Loucy (cell line): ENCODE measurements around the gene PIGZ.
"Not testable (repeated sequence)": the region's sequence is repeated elsewhere in the genome, so short reads cannot be mapped to it uniquely, and the experiment has no call there.

Experiments used
- H2AFZ ChIP-seq: fragments of 200-600 bp; sonication (generic); 2 replicates; pipeline ENCODE4 v1.6.0; 2016; ENCODE audit warnings: antibody characterized with exemption, mild to moderate bottlenecking, low read length, moderate library complexity
- H3F3A ChIP-seq: fragments of 200-600 bp; 2 replicates; pipeline ENCODE4 v1.6.0; 2016; ENCODE audit warnings: antibody characterized with exemption, low read depth, mild to moderate bottlenecking
- H3K27me3 ChIP-seq: fragments of 200-600 bp; sonication (generic); 2 replicates; pipeline ENCODE4 v1.6.1; 2014; ENCODE audit warnings: low read length, mild to moderate bottlenecking; ENCODE audit not compliant: insufficient read depth, poor library complexity, severe bottlenecking
- H3K36me3 ChIP-seq: fragments of 200-600 bp; sonication (generic); 2 replicates; pipeline ENCODE4 v1.6.1; 2016; ENCODE audit warnings: low read length; ENCODE audit not compliant: insufficient read depth
- H3K4me1 ChIP-seq: fragments of 200-600 bp; sonication (generic); 2 replicates; pipeline ENCODE4 v1.5.1; 2014; ENCODE audit warnings: low read length, mild to moderate bottlenecking; ENCODE audit not compliant: insufficient read depth, poor library complexity, severe bottlenecking
- H3K4me2 ChIP-seq: fragments of 200-600 bp; sonication (generic); 2 replicates; pipeline ENCODE4 v1.6.0; 2014; ENCODE audit warnings: antibody characterized with exemption, low read length, low read depth, mild to moderate bottlenecking; ENCODE audit not compliant: poor library complexity, severe bottlenecking
- H3K4me3 ChIP-seq: fragments of 200-600 bp; sonication (generic); 2 replicates; pipeline ENCODE4 v1.5.1; 2014; ENCODE audit warnings: low read length, mild to moderate bottlenecking, mixed read lengths; ENCODE audit not compliant: poor library complexity, severe bottlenecking
- H3K79me2 ChIP-seq: fragments of 200-600 bp; sonication (generic); 2 replicates; pipeline ENCODE4 v1.6.1; 2014; ENCODE audit warnings: low read length; ENCODE audit not compliant: insufficient read depth
- H3K9ac ChIP-seq: fragments of 200-600 bp; sonication (generic); 2 replicates; pipeline ENCODE4 v1.6.0; 2014; ENCODE audit warnings: mild to moderate bottlenecking, low read depth, low read length, moderate library complexity; ENCODE audit not compliant: poor library complexity, severe bottlenecking
- H3K9me2 ChIP-seq: fragments of 200-600 bp; sonication (generic); replicated peaks from 2 replicates; pipeline ENCODE4 v1.6.1; 2016; ENCODE audit warnings: low read depth, low read length, mixed read lengths
- H3K9me3 ChIP-seq: fragments of 200-600 bp; sonication (generic); 2 replicates; pipeline ENCODE4 v1.6.1; 2014; ENCODE audit warnings: mild to moderate bottlenecking, antibody characterized with exemption, low read length, low read depth; ENCODE audit not compliant: insufficient read depth
- H4K20me1 ChIP-seq: fragments of 200-600 bp; sonication (generic); 2 replicates; pipeline ENCODE4 v1.6.0; 2014; ENCODE audit warnings: antibody characterized with exemption, low read length, mild to moderate bottlenecking; ENCODE audit not compliant: insufficient read depth, poor library complexity, severe bottlenecking
- EZH2phosphoT487 ChIP-seq: fragments of 200-600 bp; IDR thresholded peaks from 2 replicates; pipeline ENCODE4 v1.6.1; 2018; ENCODE audit warnings: antibody characterized with exemption, mild to moderate bottlenecking, moderate library complexity, borderline replicate concordance
- TF ChIP-seq, protein P1 (sequence below): fragments of 200-600 bp; sonication (generic); conservative IDR thresholded peaks from 2 replicates; pipeline ENCODE4 v1.5.1; 2014; ENCODE audit warnings: mild to moderate bottlenecking, antibody characterized with exemption, low read length

The PIGZ gene

GRCh38 chr3:196947860-196948441 is 20.7 kb downstream of the PIGZ start:
- Histone ChIP-seq H3K4me2 (no peak overlapping the region), H2AFZ (no peak overlapping the region), H3K9ac (no peak overlapping the region)

GRCh38 chr3:196947136-196947859 is 21.3 kb downstream of the PIGZ start:
- Histone ChIP-seq H3K36me3 (no peaks in the 10 kb centered on the region), H3K9me2 (no peaks in the 10 kb centered on the region), H3K4me3 (no peak overlapping the region), H2AFZ (no peak overlapping the region), H3K9ac (no peak overlapping the region), H3K9me3 (no peaks in the 10 kb centered on the region), H3K4me1 (peaks cover 4% of the 10 kb centered on the region), H3K27me3 (no peaks in the 10 kb centered on the region), H3K79me2 (peaks cover 28% of the 10 kb centered on the region), H4K20me1 (peaks cover 13% of the 10 kb centered on the region), H3F3A (no peaks in the 10 kb centered on the region), H3K4me2 (no peak overlapping the region)
- TF ChIP-seq, protein P1, sequence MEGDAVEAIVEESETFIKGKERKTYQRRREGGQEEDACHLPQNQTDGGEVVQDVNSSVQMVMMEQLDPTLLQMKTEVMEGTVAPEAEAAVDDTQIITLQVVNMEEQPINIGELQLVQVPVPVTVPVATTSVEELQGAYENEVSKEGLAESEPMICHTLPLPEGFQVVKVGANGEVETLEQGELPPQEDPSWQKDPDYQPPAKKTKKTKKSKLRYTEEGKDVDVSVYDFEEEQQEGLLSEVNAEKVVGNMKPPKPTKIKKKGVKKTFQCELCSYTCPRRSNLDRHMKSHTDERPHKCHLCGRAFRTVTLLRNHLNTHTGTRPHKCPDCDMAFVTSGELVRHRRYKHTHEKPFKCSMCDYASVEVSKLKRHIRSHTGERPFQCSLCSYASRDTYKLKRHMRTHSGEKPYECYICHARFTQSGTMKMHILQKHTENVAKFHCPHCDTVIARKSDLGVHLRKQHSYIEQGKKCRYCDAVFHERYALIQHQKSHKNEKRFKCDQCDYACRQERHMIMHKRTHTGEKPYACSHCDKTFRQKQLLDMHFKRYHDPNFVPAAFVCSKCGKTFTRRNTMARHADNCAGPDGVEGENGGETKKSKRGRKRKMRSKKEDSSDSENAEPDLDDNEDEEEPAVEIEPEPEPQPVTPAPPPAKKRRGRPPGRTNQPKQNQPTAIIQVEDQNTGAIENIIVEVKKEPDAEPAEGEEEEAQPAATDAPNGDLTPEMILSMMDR: no peak
- TF ChIP-seq EZH2phosphoT487: no peak

More at GRCh38 chr3:196947860-196948441, 20.7 kb downstream of the PIGZ start:
- no peaks in the 10 kb centered on the region for H3K9me2 ChIP-seq
- H3K4me1 ChIP-seq: peaks cover 4% of the 10 kb centered on the region
- no peak overlapping the region for H3K4me3 ChIP-seq
- H3K9me3 ChIP-seq: no peaks in the 10 kb centered on the region
- no peaks in the 10 kb centered on the region for H3K36me3 ChIP-seq
- H4K20me1 ChIP-seq: peaks cover 10% of the 10 kb centered on the region
- no peaks in the 10 kb centered on the region for H3K27me3 ChIP-seq
- H3K79me2 ChIP-seq: peaks cover 24% of the 10 kb centered on the region
- H3F3A ChIP-seq: no peaks in the 10 kb centered on the region
- TF ChIP-seq, protein P1: no peak
- no peak for TF ChIP-seq EZH2phosphoT487

- H3K9me3 ChIP-seq, H3K36me3 ChIP-seq, H3K9me2 ChIP-seq, H2AFZ ChIP-seq, H3K27me3 ChIP-seq, H3F3A ChIP-seq: not testable (repeated sequence)
- Histone ChIP-seq H4K20me1 (peaks cover 36% of the 10 kb centered on the region), H3K4me3 (peak overlapping the region; percentile 100), H3K4me1 (peaks cover 20% of the 10 kb centered on the region), H3K9ac (peak overlapping the region; percentile 98), H3K4me2 (peak overlapping the region; percentile 98), H3K79me2 (peaks cover 59% of the 10 kb centered on the region)
Observed at GRCh38 chr3:196944037-196944790, 24.4 kb downstream of the PIGZ start.
